Adipocyte (in vitro differentiated cells): ENCODE data around the gene CDH23.

Experiments used
- DNase-seq: peaks from one replicate; pipeline ENCODE4 v3.0.0-alpha.2; 2015; ENCODE audit warnings: low read depth
- H3K27me3 ChIP-seq: replicated peaks from 2 replicates; pipeline ENCODE4 v1.7.0; 2013; ENCODE audit warnings: mild to moderate bottlenecking, low read length, moderate library complexity; ENCODE audit not compliant: control insufficient read depth, insufficient read depth
- H3K36me3 ChIP-seq: 2 replicates; pipeline ENCODE4 v1.7.0; 2013; ENCODE audit warnings: low read length, mild to moderate bottlenecking, moderate library complexity; ENCODE audit not compliant: control insufficient read depth, insufficient read depth, severe bottlenecking
- H3K4me1 ChIP-seq: 2 replicates; pipeline ENCODE4 v1.7.0; 2013; ENCODE audit warnings: mild to moderate bottlenecking, low read length, moderate library complexity; ENCODE audit not compliant: control insufficient read depth, insufficient read depth
- H3K4me3 ChIP-seq: 2 replicates; pipeline ENCODE4 v1.7.0; 2013; ENCODE audit warnings: mild to moderate bottlenecking, low read length, moderate library complexity
- H3K9ac ChIP-seq: 2 replicates; pipeline ENCODE4 v1.7.0; 2013; ENCODE audit warnings: mild to moderate bottlenecking, low read length, moderate library complexity
- H3K9me3 ChIP-seq: 2 replicates; pipeline ENCODE4 v1.7.0; 2013; ENCODE audit warnings: mild to moderate bottlenecking, low read length, moderate library complexity; ENCODE audit not compliant: control insufficient read depth

The CDH23 gene

DNA sequence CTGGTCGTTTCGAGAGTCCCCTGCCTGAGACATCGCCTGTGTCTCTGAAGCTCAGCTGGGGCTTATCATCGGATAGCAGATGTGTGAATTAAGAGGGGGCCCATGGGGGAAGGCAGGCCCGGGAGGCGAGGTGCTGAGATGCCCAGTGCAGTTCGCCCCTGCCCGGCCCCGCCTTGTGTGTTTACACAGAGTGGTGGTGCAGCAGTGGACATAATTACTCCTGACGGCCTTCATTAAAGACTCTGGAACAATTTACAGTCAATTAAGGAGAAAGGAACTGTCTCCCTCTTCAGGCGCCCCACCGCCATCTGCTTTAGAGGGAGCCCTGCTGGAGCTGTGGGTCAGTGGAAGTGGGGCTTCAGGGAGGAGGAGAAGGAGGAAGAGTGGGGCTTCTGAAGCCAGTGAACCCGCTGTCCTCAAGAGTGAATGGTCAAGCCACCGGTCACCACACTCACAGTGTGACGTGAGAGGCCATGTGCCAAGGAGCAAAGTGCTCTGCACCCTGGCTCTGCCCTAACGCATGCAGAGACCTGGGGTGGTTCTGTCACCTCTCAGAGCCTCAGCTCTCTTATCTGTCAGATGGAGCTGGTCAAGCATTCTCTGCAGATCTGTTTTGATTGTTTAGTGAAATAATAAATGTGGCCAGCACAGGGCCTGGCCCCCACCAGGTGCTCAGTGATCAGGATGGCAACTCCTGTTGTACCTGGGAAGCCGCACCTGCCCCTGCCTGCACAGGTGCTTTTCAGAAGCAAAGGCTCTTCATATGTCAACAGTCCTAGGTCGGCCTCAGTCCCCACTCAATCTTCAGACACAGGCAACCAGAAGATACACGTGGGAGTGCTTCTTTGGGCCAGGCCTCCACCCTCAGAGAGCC lies 65.6 kb downstream of the CDH23 start:
- Histone ChIP-seq H3K27me3 (peaks cover 56% of the 10 kb centered on the region), H3K4me3 (no peak overlapping the region), H3K9me3 (peaks cover 3% of the 10 kb centered on the region), H3K4me1 (no peaks in the 10 kb centered on the region), H3K9ac (no peak overlapping the region), H3K36me3 (no peaks in the 10 kb centered on the region)
- DNase-seq = no peak

DNA sequence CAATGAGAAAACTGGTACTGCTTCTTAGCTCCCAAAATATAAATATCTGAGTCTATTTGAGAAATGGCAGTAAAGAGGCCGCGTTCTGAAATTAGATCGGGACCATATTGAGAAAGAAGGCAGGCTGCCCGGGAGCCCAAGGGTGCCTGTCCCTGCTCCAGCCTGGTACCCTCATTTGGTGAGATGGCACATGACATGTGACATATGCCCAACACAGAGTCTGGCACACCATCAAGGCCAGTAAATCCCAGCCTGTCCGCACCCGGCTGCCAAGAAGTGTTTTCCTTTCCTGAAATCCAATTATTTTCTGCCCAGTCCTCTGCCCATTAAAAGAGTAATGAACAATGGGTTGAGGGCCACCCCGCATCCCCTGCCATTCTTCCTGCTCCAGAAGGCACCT lies 66.4 kb downstream of the CDH23 start:
- Histone ChIP-seq H3K9me3 (peaks cover 3% of the 10 kb centered on the region), H3K27me3 (peaks cover 55% of the 10 kb centered on the region), H3K36me3 (no peaks in the 10 kb centered on the region), H3K9ac (no peak overlapping the region), H3K4me1 (no peaks in the 10 kb centered on the region), H3K4me3 (no peak overlapping the region)
- no peak for DNase-seq

DNA sequence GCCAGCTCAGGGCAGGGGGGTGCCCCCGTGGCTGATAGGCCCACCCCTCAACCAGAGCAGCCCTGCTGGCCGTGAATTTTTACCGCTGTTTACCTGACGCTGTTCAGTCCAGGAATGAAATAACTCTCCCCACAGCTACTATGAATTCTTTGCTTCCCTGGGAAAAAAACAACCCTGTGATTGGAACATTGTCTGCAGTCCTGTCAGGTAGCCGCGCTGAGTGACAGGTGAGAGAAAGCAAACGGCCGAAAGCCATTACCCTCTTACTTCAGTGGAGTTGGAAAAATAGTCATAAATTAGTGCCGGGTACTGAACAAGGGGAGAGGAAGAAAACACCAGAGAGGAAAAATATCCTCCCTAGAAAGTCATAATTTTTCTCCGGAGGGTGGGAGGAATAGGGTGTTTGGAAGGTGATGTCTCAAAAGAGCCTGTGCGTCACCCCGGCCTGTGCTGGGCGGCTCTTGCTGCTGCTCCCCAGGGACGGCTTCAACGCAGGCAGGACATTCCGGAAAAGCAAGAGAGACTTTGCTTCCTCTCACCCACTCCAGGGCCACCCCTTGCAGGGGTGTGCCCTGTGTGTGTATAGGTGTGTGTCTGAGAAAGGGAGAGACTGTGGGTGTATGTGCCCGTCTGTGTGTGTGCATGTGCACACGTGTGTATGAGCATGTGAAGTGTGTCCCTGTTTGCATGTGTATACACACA lies 69.0 kb downstream of the CDH23 start:
- H3K9ac ChIP-seq = no peak overlapping the region
- peaks cover 43% of the 10 kb centered on the region for H3K27me3 ChIP-seq
- no peak overlapping the region for H3K4me3 ChIP-seq
- peaks cover 3% of the 10 kb centered on the region for H3K9me3 ChIP-seq
- DNase-seq = no peak
- no peaks in the 10 kb centered on the region for H3K36me3 ChIP-seq
- no peaks in the 10 kb centered on the region for H3K4me1 ChIP-seq

DNA sequence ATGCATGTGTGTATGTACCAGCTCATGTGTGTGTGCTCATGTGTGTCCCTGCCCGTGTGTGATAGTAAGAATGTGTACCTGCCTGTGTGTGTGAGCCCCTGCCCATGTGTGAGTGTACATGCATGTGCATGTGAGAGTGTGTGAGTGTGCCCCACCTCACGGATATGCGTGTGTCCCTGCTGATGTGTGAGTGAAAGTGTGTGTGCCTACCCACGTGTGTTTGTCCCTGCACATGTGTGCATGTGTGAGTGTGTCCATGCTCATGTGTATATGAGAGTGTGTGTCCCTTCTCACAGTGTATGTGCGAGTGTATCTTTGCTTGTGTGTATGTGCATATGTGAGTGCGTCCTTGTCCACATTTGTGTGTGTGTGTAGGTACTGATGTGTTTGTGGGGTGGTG lies 69.6 kb downstream of the CDH23 start:
- Histone ChIP-seq H3K4me1 (no peaks in the 10 kb centered on the region), H3K9me3 (peaks cover 3% of the 10 kb centered on the region), H3K4me3 (no peak overlapping the region), H3K36me3 (no peaks in the 10 kb centered on the region), H3K27me3 (peaks cover 41% of the 10 kb centered on the region), H3K9ac (no peak overlapping the region)
- no peak for DNase-seq

DNA sequence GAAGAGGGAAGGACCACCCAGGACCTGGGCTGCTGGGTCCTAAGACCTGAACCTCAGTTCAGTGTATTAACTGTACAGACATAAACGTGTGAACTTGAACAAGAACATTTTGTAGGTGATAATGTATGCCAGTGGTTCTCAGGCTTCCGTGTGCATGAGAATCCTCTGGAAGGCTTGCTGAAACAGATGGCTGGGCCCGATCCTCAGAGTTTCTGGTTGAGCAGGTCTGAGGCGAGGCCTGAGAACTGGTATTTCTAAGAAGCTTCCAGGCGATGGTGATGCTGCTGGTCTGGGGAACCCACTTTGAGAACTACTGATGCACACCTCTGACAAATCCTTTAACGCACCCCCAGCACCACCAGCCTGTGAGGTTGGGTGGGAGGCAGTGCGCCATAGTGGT lies 70.4 kb downstream of the CDH23 start:
- Histone ChIP-seq H3K9me3 (peaks cover 3% of the 10 kb centered on the region), H3K4me3 (no peak overlapping the region), H3K36me3 (no peaks in the 10 kb centered on the region), H3K9ac (no peak overlapping the region), H3K27me3 (peaks cover 41% of the 10 kb centered on the region), H3K4me1 (no peaks in the 10 kb centered on the region)
- no peak for DNase-seq

DNA sequence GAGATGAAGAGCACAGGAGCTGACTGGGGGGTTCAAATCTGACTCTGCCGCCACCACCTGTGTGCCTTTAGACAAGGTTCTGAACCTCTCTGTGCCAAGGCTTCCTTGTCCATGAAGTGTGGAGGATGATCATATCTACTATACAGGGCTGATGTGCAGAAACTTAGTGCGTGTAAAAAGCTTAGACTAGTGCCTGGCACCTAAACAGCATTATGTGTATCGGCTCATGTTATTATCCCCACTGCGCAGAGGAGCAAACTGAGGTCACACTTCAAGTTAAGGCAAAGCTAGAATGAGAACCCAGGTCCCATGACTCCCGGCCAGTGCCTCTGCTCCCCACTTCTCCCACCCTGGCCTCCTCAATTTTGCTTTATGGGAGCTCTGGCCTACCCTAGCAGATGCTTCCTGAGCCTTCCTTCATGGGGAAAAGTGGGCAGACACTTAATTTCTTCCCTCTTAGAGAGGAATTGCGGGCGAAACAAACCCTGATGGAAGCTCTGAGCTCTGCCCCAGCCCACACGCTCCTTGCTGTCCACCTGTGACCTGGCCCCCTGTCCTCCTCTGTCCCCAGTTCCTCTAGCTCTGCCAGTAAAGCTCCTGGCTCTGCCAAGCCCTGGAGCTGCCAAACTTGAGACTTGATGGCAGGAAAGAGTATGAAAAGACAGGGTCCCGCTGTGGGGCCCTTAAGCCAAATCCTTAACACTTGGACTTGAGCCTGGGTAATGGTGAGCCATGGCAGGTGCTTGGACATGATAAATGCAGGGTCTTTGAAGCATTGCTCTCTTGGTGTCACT lies 71.0 kb downstream of the CDH23 start:
- no peaks in the 10 kb centered on the region for H3K36me3 ChIP-seq
- no peak overlapping the region for H3K4me3 ChIP-seq
- no peak for DNase-seq
- H3K4me1 ChIP-seq = no peaks in the 10 kb centered on the region
- H3K9ac ChIP-seq = no peak overlapping the region
- peaks cover 3% of the 10 kb centered on the region for H3K9me3 ChIP-seq
- peaks cover 45% of the 10 kb centered on the region for H3K27me3 ChIP-seq

DNA sequence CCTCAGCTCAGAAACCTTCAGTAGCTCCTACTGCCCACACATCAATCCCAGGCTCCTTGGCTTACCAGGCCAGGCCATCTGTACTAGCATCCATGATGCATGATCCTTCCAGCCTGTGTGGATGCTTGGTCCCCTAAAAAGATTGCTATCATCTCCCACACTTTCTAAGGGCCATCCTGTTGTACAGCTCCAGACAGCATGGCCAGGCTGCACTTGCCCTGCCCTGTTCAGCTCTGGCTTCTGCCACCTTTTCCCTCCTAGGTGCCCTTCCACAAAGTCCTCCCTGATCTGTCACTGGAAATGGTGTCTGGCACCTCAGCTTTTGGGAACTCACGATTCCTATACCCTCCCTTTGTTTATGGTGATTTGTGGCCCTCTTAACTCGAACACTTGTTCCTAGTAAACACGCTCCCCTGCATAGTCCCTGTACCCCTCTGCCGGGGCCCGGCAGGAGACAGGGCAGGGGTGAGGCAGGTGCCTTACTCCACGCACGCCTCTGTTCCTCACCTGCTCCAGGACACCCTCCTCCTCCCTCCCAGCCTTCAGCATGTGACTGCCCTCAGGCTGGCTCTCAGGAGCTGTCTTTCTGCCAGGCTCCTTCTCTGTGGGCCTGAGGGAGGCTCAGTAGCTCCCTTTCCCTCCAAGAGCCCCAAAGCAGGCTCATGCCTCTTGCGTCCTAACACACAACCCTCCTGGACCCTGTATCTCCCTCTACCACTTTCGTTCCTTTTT lies 71.8 kb downstream of the CDH23 start:
- Histone ChIP-seq H3K4me1 (no peaks in the 10 kb centered on the region), H3K9ac (no peak overlapping the region), H3K9me3 (peaks cover 3% of the 10 kb centered on the region), H3K27me3 (peaks cover 43% of the 10 kb centered on the region), H3K4me3 (no peak overlapping the region), H3K36me3 (no peaks in the 10 kb centered on the region)
- DNase-seq = no peak

DNA sequence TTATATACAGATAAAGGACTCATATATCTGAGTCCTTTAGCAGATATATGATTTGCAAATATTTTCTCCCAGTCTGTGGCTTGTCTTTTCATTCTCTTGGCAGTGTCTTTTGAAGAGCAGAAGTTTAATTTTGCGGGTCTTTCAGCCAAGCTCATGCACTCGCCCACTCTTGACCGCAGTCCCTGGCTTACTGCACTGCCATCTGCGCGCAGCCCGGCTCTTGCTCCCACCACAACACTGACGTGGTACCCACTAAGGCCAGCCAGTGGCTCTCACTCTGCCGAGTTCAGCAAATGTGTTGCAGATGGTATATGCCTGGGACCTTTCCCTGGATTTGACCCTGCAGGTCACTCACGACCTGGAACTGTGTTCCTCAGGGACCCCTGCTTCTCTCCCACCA lies 74.3 kb downstream of the CDH23 start:
- DNase-seq = no peak
- Histone ChIP-seq H3K27me3 (peaks cover 47% of the 10 kb centered on the region), H3K9me3 (no peaks in the 10 kb centered on the region), H3K9ac (no peak overlapping the region), H3K36me3 (no peaks in the 10 kb centered on the region), H3K4me3 (no peak overlapping the region), H3K4me1 (peaks cover under 1% of the 10 kb centered on the region)

DNA sequence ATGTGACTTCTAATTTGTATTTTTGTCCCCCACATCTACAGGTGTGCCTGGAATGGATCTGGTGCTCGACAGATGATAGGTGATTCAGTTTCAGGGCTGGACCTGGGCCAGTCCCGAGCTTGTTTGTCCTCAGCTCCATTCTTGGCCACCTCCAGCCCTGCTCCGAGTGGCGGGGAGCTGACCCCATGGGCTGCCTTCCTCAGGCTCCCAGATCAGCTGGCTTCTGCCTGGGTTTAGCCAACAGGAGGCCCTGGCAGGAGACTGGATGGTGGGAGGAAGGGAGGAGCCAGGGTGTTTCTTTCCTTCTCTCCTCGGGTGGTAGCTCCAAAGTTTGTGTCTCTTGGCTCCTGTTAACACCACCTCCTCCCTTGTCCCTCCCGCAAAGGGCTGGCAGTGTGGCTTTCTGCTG lies 75.2 kb downstream of the CDH23 start:
- Histone ChIP-seq H3K4me3 (no peak overlapping the region), H3K27me3 (peaks cover 42% of the 10 kb centered on the region), H3K36me3 (no peaks in the 10 kb centered on the region), H3K9me3 (no peaks in the 10 kb centered on the region), H3K4me1 (peaks cover 10% of the 10 kb centered on the region), H3K9ac (no peak overlapping the region)
- DNase-seq = no peak

DNA sequence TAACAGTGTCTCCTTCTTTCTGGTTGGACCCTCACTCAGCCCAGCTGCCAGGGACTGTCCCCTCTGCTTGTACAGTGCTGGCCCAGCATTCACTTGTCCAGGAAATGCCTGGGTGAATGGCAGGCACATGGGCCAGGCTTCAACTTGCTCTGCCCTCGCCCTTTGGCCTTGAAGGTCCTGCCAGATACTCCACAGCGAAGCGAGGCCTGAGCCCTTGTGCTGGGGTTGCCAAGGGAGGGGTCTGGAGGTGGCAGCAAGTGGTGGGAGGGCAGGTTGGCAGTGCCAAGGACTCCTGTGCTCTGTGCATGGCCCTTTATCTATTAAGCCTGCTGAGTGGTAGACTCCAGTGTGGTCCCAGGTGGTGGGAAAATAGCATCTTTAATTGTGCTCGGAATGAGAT lies 75.7 kb downstream of the CDH23 start:
- no peak for DNase-seq
- no peak overlapping the region for H3K9ac ChIP-seq
- no peak overlapping the region for H3K4me3 ChIP-seq
- H3K36me3 ChIP-seq = no peaks in the 10 kb centered on the region
- H3K4me1 ChIP-seq = peaks cover 14% of the 10 kb centered on the region
- H3K27me3 ChIP-seq = peaks cover 41% of the 10 kb centered on the region
- no peaks in the 10 kb centered on the region for H3K9me3 ChIP-seq
